NCI-H2227 (cell line): ENCODE data around the gene CDH23.

Experiments
- DNase-seq: peaks from one replicate; lab custom pipeline; 2025; ENCODE audit not compliant: unreplicated experiment; lab: John Stamatoyannopoulos, UW

Gene CDH23

DNA sequence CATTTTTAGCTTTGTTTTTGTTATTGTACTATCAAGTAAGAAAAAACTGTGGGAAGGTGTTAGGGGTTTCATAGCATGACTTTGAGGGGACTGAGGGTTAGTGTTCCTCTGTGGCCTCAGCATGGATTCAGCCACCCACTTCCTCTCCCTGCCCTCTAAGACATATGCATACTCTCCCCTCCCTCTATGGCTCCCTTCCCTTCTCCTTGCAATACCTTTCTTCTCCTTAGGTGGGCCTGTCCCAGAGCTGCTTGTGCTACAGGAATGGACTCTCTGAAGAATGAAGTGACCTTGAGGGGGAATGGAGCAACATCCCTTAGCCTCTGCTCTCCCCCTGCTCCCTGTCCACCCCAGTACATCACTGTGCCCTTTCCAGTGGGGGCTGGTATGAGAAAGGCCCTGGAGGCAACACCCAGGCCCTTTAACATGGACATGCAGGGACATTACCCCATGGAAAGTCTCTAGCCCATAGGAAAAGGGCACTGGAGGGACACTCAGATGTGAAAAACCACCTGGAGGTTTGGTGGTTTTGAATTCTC, 22.4 kb downstream of the CDH23 start:
- no peak for DNase-seq

DNA sequence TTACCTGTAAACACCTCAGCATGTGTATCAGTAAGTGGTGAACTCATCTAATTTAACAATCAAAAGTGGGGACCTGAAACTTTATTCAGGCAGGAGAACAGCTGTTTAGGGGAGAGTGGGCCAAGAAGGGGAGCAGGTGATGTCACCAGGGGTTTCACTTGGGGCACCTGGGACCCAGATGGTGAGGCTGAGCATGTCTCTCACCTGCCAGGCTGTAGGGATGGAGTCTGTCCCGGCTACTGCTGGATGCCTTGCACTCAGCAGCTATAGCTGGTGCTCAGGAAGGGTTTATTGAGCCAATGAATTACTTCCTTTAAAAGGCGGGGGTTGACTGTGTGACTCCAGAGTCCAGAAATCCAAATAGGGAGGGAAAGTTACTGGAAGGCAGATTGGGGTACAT, 23.0 kb downstream of the CDH23 start:
- DNase-seq: no peak

DNA sequence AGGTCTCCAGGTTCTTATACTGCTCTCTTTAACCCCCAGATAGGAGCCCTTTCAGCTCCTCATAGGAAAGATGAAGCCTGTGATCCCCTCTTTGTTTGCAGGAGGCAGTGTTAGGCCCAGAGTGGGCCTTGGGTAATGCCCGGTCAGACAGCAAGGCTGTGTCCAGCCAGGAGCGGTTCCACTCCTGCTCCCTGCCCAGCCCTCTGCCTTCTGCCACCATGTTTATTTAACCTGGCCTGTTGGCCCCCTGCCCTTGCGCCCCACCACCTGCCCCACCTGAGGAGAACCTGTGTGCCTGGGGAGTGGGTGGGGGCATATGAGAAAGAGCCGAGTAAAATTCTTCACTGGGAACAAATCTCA, 24.3 kb downstream of the CDH23 start:
- DNase-seq: no peak

DNA sequence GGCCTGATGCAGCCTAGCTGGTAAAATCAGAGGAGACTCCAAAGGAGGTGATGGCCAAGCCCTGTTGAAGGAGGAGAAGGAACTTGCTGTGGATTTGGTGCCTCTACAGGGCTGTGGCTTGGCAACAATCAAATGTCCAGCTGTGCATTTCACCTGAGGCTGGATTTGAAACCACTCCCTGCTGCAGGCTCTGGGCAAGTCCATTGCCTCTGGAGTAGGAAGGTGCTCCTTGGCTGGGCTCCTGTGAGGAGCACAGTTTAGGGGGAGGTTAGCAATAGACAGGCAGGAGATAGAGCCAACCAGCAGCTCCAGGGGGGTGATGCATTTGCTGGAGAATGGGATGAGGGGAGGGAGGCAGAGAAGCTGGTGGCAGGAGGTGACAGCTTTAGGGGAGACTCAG, 26.5 kb downstream of the CDH23 start:
- no peak for DNase-seq

DNA sequence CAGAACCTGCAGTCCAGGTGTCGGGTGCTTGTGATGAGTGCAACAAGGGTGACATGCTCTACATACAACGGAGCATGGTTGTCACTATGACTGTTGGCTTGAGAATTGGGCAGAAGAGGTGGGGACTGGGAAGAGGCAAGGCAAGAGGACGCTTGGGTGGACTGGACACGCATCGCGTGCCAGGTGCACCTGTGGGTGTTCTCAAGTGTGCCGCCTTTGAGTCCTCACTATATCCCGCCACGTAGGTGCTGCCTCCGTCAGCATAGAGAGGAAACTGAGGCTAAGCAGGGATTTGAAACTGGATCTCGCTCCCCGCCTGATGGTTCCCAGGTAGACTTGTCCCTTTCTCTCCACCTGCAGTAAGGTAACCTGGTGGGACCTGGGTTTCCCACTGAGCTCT, 27.2 kb downstream of the CDH23 start:
- DNase-seq: no peak

DNA sequence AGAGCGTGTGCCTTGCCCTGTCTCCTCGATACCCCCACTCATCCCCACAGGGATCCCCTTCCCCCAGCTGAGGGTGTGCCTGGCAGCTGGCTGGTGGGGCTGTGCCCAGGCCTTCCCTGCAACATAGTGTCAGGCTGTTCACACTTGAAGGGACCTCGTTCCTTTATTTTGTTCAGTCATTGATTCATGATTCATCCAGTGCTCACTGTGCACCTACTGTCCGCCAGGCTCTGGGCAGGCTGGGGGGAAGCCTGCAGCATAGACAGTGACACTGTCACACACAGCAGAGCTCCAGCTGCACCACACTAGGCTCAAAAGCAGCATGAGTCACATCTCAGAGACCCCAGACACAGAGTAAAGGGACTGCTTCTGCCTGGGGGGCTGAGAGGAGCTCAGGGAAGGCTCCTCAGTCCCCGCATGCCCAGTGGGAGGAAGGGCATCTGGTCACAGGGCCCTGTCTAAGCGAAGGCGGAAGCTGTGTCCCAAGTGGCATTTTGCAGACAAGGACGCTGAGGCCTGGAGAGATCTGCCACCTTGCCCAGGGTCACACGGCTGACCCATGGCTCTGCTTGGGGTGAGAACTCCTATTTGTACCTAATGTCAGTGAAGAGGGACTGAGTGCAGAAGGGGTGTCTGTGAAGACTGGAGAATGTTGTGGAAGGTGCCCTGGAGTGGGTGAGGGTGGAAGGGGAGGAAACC, 27.9 kb downstream of the CDH23 start:
- DNase-seq: no peak

DNA sequence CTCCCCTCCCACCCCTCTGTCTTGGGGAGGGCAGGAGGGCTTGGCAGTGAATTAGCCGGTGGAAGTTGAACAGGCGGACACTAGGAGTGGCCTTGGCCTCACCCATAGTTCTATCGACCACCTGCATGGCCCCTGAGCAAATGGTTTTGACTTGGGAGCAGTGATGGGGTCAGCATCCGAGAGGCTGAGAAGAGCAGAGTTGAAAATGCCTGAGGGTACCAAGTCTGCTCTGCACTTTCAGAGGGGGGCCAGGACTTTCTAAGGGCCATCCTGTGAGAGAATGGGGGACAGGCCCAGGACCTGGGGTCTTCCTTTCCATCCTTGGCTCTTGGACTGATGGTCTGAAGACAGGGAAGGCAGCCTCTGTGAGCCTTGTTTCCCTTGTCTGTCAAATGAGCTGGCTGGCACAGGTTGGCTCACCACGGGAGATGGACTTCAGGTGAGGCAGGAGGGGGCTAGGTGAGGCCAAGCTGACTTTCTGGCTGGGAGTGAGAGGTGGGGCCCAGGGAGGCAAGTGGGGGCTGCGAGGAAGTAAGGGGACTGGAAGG, 29.4 kb downstream of the CDH23 start:
- DNase-seq: no peak

DNA sequence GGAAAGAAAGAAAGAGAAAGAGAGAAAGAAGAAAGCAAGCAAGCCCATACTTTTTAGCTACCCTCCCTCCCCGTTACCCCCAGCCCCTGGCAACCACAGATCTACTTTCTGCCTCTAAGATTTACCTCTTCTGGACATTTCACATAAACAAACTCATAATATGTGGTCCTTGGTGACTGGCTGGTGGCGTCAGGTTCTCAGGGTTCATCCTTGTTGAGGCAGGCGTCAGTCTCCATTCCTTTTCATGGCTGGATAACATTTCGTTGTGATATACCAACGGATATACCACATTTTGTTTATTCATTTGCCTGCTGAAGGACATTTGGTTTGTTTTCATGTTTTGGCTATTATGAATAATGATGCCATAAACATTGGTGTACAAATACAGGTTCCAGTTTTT, 30.5 kb downstream of the CDH23 start:
- no peak for DNase-seq

DNA sequence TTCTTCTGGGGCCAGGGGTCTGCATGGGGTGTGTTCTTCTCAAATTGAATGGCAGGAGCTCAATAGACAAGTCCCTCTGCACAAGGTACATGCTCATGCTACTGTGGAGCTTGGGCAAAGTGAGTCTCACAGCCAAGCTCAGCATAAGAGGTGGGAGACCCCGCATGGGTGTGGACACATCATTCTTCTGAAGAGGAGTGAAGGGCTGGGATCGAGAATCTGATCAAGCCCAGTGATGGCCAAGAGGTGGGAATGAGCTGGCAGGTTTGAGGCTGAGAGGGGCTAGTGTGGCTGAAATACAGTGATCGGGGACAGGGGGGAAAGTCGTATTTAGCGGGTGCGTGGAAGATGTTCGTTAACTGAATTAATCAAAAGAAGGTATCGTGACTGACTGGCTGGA, 32.6 kb downstream of the CDH23 start:
- no peak for DNase-seq

DNA sequence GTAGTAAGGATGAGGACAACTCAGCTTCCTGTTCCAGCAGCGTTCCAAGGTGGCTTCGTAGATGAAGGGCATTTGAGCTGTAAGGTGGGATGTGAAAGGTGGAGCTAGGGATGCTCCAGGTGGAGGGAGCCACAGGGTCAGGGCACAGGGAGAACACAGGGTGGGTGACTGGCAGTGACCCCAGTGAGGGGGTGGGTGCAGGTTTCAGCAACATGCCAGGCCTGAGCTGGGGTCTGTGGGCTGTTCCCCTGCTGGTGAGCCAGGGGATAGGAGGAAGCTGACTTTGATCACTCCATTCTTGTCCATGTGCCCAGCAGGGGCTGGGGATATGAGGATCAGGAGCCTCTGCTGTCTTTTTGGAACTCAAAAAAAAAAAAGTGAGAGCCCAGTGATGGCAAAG, 33.2 kb downstream of the CDH23 start:
- no peak for DNase-seq

DNA sequence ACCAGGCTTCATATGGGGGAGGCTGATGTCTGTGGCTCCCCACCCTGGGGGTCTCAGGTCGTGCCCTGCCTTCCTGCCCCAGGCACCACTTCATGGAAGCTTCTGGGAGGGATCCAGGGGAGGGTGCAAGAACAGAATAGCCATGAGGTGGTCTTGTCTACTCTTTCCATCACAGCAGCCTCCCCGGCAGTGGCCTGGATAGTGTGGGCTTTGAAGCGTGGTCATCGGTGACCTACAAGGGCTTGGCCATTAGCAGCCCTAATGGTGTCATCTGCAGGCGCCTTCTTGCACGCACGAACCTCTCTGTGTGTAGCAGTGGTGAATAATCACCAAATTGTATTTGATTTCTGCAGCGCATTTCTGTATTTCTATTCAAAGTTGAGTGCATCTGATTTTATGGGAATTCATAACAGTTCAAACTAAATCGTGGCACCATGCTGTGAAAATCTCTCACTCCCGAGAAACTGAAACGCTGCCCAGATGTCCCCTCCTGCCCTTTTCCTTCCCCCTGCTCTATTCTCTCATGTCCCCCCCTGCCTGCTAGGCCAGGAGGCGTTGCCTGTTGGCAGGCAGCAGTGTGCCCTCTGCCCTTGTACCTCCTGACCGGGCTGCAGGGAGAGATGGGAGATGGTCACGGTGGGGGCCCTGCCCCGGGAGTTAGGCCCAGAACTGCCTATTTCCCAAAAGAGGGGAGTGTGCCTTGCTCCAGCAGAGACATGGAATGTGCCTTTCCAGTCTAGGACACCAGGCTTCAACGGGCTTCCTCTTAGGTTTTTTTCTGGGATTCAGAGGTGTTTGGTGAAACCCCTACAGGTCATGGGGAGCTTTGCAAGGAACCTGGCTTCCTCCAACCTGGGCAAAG, 34.8 kb downstream of the CDH23 start:
- DNase-seq: peak; percentile 73

DNA sequence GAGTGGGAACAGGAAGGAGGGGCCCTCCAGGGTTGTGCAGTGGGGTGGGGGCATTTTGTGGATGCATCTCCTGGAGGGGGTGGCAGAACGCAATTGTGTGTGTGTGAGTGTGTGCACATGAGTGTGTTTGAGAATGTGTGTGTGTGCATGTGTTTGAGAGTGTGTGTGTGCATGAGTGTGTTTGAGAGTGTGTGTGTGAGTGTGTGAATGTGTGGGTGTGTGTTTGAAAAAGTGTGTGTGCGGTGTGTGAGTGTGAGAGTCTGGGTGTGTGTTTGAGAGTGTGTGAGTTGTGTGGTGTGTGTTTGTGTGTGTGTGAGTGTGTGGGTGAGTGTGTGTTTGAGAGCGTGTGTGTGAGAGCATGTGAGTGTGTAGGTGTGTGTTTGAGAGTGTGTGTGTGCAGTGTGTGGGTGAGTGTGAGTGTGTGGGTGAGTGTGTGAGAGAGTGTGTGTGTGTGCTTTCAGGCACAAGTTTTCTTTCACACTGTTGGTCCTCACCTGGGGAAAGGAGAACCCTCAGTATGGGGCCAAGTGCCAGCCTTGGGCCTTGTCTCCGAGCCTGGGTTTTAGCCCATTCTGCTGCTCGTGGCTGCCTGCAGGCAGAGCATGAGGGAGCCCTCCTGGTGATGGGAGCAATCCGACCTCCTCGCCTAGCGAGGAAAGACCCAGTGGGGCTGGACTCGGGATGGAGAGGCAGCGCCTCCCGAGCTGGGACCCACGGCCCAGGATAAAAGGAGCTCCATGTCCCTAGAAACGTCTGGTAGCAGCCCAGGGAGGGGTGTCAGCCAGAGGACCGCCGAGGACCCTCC, 35.6 kb downstream of the CDH23 start:
- no peak for DNase-seq

DNA sequence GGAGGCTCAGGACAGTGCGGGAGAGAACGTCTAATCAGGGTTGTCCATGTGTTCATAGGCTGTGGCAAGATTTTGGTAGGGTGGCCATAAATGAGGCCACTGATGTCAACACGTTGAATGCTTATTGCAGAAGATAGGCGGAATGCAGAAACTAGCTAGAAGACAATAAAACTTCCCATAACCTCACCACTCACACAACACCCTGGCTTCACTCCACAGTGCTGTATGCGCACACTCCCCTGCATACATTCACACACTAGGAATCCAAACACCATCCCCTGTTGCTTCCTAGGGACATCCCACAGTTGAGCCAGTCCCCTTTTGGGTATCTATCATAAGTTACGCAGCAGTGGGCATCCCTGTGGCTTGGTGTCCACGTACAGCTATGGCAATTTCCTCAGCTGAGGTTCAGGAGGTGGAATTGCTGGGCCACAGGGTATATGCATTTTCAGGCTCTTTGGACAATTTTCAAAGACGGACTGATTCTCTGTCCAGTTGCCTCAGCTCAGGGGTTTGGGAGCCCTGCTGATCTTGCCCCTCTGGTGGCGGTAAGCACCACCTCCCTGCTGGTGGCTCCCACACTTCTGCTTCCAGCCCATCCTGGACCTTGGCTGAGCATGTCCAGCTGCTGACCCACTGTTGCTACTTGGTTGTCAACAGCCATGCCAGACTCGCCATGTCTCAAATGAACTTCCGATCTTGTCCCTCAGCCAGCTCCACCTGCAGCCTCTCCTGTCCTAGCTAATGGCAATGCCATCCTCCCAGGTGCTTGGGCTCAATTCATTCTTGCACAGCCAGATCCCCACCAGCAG, 36.4 kb downstream of the CDH23 start:
- DNase-seq: no peak

DNA sequence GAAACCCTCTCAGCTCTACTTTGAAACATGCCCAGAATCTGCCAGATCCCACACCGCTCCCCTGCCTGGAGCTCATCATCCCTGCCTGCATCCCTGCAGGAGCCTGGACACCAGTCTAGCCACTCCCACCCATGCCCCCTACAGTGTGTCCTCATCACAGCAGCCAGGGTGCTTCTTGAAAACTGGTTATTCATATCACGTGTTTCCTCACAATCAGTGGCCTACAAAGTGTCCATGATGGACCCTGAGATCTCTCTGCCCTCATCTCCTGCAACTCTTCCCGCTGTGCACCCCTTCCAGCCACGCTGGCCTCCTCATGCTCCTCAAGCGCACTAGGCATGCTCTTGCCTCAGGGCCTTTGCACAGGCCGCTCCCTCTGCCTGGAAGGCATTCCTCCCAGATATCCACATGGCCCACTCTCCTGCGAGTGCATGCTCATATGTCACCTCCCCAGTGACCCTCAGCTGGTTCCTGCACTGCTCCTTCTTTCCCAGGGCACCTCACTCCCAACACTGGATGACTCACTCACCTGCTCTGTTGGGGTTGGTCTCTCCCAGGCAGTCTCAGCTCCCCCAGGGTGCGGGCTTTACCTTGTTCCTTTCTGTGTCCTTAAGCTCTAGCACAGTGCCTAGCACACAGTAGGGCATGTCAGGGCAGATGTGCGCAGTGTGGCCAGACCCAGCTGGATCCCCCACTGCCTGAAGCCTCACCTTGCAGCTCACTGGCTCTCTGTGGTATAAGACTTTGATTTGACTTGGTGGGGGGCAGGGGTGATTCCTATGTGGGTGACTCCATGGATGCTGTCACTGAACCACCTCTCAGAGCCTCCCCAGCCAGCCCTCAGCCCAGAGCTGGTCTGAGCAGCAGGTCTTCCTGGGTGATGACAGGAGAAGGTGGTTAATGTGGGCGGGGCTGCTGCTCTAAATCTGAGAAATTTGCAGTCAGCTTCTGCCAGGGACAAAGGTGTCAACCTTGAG, 37.3 kb downstream of the CDH23 start:
- DNase-seq: no peak

DNA sequence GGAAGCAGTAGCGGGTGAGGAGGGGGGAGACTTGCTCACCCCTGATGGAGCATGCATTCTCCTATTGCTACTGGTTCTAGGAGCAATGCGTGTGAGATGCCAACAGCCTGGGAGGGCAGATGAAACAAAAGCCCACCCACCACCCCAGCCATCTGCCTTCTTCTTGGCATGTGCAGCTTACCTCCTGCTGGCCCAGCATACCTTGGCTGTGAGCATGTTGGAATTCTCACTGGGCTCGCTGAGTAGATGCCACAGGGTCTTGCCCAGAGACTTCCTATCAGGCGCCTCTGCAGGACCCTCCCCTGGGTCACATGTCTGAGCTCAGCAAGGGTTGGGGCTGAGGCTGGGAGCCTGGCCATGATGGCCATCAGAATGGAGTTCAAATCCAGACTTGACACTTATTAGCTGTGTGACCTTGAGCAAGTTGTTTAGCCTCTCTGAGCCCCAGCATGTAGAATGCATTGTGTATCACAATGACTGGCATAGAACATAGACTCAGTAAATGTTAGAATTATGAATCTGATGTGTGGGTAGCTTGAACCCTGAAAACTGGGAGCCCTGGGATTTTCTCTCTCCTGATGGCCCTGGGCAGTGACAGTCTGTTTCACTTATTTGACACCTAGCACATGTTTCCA, 38.2 kb downstream of the CDH23 start:
- DNase-seq: no peak

DNA sequence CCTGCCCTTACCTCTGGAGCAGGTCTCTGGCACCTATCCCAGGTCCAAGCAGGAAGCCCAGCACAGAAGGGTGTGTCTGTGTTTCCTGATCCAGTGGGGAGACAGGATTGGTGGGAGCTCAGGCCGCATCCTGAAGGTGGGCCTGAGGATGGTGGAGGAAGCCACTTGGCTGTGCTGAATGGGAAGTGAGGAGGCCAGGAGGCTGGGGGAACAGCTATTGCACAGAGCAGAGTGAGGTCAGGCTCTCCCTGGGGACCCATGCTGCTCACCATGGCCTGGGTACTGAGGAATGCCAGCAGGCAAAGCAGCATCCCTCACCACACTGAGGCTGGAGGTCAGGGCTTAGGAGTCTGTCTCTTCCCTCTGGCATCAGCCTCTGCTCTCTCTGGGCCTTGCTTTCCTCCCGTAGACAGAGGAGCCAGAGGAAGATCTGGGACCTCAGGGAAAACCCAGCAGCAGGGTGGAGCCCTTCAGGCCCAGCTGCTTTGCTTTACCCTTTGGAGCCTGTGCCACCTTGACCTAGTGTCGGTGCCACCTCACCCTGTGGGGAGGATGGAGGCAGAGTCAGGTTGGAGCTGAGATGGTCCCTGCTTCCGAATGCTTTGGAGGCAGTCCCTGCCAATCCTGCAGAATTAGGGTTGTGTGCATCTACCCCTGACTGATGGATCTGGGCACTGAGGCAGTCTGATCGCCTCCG, 39.0 kb downstream of the CDH23 start:
- no peak for DNase-seq

DNA sequence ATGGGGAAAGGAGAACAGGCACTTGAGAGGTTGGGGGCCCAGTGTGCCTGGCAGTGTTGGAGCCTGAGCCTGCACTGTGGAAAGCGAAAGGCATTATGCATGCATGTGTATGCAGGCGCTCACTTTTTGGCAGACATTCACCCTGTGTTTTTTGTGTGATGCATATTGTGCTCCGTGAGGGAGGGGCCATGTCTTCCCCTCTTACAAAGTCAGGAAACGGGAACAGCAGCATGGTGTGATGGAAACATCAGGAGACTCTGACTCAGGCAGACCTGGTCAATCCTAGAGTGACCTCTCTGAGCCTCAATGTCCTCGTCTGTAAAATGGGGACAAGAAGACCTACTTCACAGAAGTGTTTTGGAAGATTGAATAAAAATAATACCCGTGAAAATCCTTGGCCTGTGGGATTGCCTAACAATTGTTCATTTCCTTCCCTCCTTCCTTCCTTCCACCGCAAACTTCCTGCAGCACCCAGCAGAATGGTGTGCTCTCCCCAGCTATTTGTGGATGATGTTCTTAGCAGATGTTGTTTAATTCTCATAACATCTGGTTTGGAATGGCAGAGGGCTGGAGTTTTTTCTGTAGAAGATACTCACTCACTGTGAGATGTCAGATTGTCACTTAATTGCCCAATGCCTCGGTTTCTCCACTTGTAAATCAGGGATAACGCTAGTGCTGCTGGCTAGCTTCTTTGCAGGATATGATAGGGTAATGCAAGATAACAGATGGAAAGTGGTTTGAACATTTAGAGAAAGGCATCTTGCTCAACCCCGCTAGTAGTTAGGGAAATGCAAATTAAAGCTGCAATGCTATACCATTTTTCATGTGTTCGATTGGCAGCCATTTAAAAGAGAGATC, 39.8 kb downstream of the CDH23 start:
- no peak for DNase-seq
